SK-N-SH treated with all-trans-retinoic acid at 6 μM for 48 hours (cell line): ENCODE results near the gene EFCAB9.

Experiments used
- ATAC-seq: fragments of 200-7000 bp; cut with Tn5 transposase; 3 replicates; pipeline ENCODE4 v1.9.1; 2020; ENCODE audit warnings: mild to moderate bottlenecking, moderate library complexity
- ARNTL ChIP-seq: fragments of 450-650 bp; formaldehyde crosslinking; IDR thresholded peaks from 2 replicates; pipeline ENCODE4 v1.5.0; 2020; ENCODE audit warnings: low read depth, mild to moderate bottlenecking, moderate library complexity, borderline replicate concordance
- BACH2 ChIP-seq: fragments of 250-450 bp; sonication (Bioruptor Pico); IDR thresholded peaks from 2 replicates; pipeline ENCODE4 v1.9.0; 2021; ENCODE audit warnings: mild to moderate bottlenecking, borderline replicate concordance
- CSDC2 ChIP-seq: fragments of 250-450 bp; sonication (Bioruptor Pico); IDR thresholded peaks from 2 replicates; pipeline ENCODE4 v1.5.0; 2020; ENCODE audit warnings: mild to moderate bottlenecking, moderate library complexity
- ESRRG ChIP-seq: fragments of 250-450 bp; sonication (Bioruptor Pico); IDR thresholded peaks from 2 replicates; pipeline ENCODE4 v1.6.1; 2021; ENCODE audit warnings: mild to moderate bottlenecking
- OSR1 ChIP-seq: fragments of 250-450 bp; sonication (Bioruptor Pico); IDR thresholded peaks from 2 replicates; pipeline ENCODE4 v1.8.0; 2022; ENCODE audit warnings: moderate library complexity, mild to moderate bottlenecking, inconsistent platforms
- PPARA ChIP-seq: fragments of 250-450 bp; sonication (Bioruptor Pico); IDR thresholded peaks from 2 replicates; pipeline ENCODE4 v1.5.0; 2020; ENCODE audit warnings: mild to moderate bottlenecking, borderline replicate concordance
- SNAI2 ChIP-seq: fragments of 250-450 bp; sonication (Bioruptor Pico); IDR thresholded peaks from 2 replicates; pipeline ENCODE4 v1.5.0; 2020; ENCODE audit warnings: mild to moderate bottlenecking, moderate library complexity
- TOX ChIP-seq: fragments of 250-450 bp; sonication (Bioruptor Pico); IDR thresholded peaks from 2 replicates; pipeline ENCODE4 v1.8.0; 2021; ENCODE audit warnings: mild to moderate bottlenecking, moderate library complexity, borderline replicate concordance
- ZC3H10 ChIP-seq: fragments of 250-450 bp; sonication (Bioruptor Pico); IDR thresholded peaks from 2 replicates; pipeline ENCODE4 v1.5.1; 2021; ENCODE audit warnings: mild to moderate bottlenecking, moderate library complexity
- ZFP3 ChIP-seq: fragments of 250-450 bp; sonication (Bioruptor Pico); IDR thresholded peaks from 2 replicates; pipeline ENCODE4 v1.5.0; 2020; ENCODE audit warnings: mild to moderate bottlenecking, moderate library complexity
- ZFP30 ChIP-seq: fragments of 450-650 bp; formaldehyde crosslinking; IDR thresholded peaks from 2 replicates; pipeline ENCODE4 v1.5.0; 2022; ENCODE audit warnings: mild to moderate bottlenecking, moderate library complexity
- ZNF565 ChIP-seq: fragments of 450-650 bp; formaldehyde crosslinking; conservative IDR thresholded peaks from 2 replicates; pipeline ENCODE4 v1.5.0; 2020; ENCODE audit warnings: low read depth, mild to moderate bottlenecking, moderate library complexity
- ZNF70 ChIP-seq: fragments of 450-650 bp; formaldehyde crosslinking; IDR thresholded peaks from 2 replicates; pipeline ENCODE4 v1.5.0; 2020; ENCODE audit warnings: mild to moderate bottlenecking, moderate library complexity
- ZNF8 ChIP-seq: fragments of 450-650 bp; formaldehyde crosslinking; IDR thresholded peaks from 2 replicates; pipeline ENCODE4 v1.5.0; 2020; ENCODE audit warnings: mild to moderate bottlenecking, moderate library complexity
- TF ChIP-seq, protein P1 (sequence below): fragments of 250-450 bp; sonication (Bioruptor Pico); IDR thresholded peaks from 2 replicates; pipeline ENCODE4 v1.5.1; 2021; ENCODE audit warnings: mild to moderate bottlenecking, moderate library complexity
- TF ChIP-seq, protein P2 (sequence below): fragments of 250-450 bp; sonication (Bioruptor Pico); IDR thresholded peaks from 2 replicates; pipeline ENCODE4 v1.5.0; 2020; ENCODE audit warnings: mild to moderate bottlenecking, moderate library complexity
- TF ChIP-seq, protein P3 (sequence below): fragments of 250-450 bp; sonication (Bioruptor Pico); IDR thresholded peaks from 2 replicates; pipeline ENCODE4 v1.8.0; 2021; ENCODE audit warnings: low read depth, mild to moderate bottlenecking, moderate library complexity, borderline replicate concordance
- TF ChIP-seq, protein P4 (sequence below): fragments of 250-450 bp; sonication (Bioruptor Pico); IDR thresholded peaks from 2 replicates; pipeline ENCODE4 v1.5.1; 2020; ENCODE audit warnings: low read depth, mild to moderate bottlenecking, moderate library complexity

Gene EFCAB9

DNA sequence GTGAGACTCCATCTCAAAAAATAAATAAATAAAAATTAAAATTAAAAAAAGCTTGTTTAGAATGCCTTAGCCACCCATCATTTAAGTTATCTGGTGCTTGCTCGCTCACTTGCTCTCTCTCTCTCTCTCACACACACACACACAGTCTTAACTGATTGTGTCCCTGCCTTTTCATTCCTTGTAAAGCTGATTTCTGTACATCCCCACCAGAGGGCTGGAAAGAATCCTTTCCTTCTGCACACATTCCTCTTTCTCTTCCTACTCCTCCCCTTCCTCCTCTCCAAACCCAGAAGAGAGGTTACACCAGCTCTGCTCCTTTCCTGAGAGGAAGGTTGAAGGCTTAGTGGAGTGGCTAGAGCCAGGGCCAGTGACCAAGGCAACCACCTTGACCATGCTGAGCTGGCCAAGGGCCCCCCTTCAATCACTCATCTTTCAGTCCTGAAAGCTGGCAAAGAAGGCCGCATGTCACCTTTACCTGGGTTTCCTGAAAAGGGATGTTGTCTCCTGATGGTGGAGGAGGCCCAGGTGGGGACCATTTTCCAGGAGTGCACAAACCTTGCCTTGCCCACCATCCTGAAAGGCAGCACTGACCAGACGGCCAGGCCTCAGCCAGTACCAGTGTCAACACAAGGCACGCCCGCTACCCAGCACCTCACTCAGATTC lies 31.5 kb upstream of the EFCAB9 start (continued):
- TF ChIP-seq, protein P1, sequence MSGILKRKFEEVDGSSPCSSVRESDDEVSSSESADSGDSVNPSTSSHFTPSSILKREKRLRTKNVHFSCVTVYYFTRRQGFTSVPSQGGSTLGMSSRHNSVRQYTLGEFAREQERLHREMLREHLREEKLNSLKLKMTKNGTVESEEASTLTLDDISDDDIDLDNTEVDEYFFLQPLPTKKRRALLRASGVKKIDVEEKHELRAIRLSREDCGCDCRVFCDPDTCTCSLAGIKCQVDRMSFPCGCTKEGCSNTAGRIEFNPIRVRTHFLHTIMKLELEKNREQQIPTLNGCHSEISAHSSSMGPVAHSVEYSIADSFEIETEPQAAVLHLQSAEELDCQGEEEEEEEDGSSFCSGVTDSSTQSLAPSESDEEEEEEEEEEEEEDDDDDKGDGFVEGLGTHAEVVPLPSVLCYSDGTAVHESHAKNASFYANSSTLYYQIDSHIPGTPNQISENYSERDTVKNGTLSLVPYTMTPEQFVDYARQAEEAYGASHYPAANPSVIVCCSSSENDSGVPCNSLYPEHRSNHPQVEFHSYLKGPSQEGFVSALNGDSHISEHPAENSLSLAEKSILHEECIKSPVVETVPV (CRISPR knock-in tag) = no peak

DNA sequence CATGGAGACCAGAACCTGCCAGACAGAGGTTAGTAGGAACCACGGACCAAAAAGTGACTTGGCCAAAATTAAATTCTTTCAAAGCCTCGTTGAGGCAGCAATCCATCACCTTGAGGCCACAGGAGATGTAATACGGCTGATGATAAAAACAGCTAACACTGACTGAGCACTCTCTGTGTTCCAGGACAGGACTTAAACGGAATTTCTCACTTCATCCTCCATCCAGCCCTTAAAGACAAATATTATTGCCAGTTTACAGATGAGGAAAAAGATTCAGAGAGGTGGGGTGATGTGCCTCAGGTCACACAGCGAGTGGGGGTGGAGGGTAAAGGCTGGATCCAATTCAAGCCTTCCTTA lies 31.0 kb upstream of the EFCAB9 start:
- ATAC-seq = no peak
- no peak for TF ChIP-seq ZC3H10 (CRISPR knock-in tag)
- TF ChIP-seq ZNF8 = no peak
- TF ChIP-seq, protein P2, sequence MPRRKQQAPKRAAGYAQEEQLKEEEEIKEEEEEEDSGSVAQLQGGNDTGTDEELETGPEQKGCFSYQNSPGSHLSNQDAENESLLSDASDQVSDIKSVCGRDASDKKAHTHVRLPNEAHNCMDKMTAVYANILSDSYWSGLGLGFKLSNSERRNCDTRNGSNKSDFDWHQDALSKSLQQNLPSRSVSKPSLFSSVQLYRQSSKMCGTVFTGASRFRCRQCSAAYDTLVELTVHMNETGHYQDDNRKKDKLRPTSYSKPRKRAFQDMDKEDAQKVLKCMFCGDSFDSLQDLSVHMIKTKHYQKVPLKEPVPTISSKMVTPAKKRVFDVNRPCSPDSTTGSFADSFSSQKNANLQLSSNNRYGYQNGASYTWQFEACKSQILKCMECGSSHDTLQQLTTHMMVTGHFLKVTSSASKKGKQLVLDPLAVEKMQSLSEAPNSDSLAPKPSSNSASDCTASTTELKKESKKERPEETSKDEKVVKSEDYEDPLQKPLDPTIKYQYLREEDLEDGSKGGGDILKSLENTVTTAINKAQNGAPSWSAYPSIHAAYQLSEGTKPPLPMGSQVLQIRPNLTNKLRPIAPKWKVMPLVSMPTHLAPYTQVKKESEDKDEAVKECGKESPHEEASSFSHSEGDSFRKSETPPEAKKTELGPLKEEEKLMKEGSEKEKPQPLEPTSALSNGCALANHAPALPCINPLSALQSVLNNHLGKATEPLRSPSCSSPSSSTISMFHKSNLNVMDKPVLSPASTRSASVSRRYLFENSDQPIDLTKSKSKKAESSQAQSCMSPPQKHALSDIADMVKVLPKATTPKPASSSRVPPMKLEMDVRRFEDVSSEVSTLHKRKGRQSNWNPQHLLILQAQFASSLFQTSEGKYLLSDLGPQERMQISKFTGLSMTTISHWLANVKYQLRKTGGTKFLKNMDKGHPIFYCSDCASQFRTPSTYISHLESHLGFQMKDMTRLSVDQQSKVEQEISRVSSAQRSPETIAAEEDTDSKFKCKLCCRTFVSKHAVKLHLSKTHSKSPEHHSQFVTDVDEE (CRISPR knock-in tag) = no peak
- TF ChIP-seq SNAI2 (CRISPR knock-in tag) = no peak
- no peak for TF ChIP-seq ARNTL (CRISPR knock-in tag)
- no peak for TF ChIP-seq ESRRG (CRISPR knock-in tag)
- no peak for TF ChIP-seq BACH2 (CRISPR knock-in tag)
- TF ChIP-seq CSDC2 (CRISPR knock-in tag) = no peak
- no peak for TF ChIP-seq OSR1 (CRISPR knock-in tag)
- TF ChIP-seq ZFP30 (CRISPR knock-in tag) = no peak
- no peak for TF ChIP-seq TOX (CRISPR knock-in tag)
- no peak for TF ChIP-seq ZNF70 (CRISPR knock-in tag)
- TF ChIP-seq PPARA (CRISPR knock-in tag) = no peak
- TF ChIP-seq, protein P3, sequence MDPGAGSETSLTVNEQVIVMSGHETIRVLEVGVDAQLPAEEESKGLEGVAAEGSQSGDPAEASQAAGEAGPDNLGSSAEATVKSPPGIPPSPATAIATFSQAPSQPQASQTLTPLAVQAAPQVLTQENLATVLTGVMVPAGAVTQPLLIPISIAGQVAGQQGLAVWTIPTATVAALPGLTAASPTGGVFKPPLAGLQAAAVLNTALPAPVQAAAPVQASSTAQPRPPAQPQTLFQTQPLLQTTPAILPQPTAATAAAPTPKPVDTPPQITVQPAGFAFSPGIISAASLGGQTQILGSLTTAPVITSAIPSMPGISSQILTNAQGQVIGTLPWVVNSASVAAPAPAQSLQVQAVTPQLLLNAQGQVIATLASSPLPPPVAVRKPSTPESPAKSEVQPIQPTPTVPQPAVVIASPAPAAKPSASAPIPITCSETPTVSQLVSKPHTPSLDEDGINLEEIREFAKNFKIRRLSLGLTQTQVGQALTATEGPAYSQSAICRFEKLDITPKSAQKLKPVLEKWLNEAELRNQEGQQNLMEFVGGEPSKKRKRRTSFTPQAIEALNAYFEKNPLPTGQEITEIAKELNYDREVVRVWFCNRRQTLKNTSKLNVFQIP (CRISPR knock-in tag) = no peak
- TF ChIP-seq, protein P4, sequence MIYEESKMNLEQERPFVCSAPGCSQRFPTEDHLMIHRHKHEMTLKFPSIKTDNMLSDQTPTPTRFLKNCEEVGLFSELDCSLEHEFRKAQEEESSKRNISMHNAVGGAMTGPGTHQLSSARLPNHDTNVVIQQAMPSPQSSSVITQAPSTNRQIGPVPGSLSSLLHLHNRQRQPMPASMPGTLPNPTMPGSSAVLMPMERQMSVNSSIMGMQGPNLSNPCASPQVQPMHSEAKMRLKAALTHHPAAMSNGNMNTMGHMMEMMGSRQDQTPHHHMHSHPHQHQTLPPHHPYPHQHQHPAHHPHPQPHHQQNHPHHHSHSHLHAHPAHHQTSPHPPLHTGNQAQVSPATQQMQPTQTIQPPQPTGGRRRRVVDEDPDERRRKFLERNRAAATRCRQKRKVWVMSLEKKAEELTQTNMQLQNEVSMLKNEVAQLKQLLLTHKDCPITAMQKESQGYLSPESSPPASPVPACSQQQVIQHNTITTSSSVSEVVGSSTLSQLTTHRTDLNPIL (CRISPR knock-in tag) = no peak

DNA sequence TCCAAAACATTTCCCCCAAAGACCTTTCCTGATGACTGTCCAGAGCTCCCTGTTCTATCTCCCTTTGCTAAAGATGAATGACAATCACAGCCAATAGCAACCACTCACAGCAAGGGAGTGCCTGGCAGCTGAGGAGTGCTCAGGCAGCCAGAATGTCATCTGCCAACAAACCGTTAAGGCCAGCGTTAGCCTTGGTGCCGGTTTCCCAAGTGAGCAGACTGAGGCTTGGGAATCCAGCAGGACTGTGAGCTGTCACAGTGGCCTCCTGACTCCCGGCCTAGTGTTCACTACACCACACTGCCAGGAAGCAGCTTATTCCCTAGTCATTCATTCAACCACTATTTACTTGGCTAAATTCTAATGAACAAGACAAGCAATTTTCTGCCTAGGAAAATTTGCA lies 30.6 kb upstream of the EFCAB9 start:
- no peak for ATAC-seq
- TF ChIP-seq, protein P3 (CRISPR knock-in tag) = no peak
- TF ChIP-seq, protein P4 (CRISPR knock-in tag) = no peak
- no peak for TF ChIP-seq ZNF70 (CRISPR knock-in tag)
- TF ChIP-seq, protein P2 (CRISPR knock-in tag) = no peak
- TF ChIP-seq, protein P1 (CRISPR knock-in tag) = no peak
- no peak for TF ChIP-seq ZNF8
- TF ChIP-seq ZFP3 = no peak
- no peak for TF ChIP-seq ZNF565 (CRISPR knock-in tag)
- no peak for TF ChIP-seq ARNTL (CRISPR knock-in tag)
- TF ChIP-seq ZC3H10 (CRISPR knock-in tag) = no peak
- TF ChIP-seq BACH2 (CRISPR knock-in tag) = no peak
- TF ChIP-seq, all 23 proteins: peak for 0
